GM23248 (cell line): Measurements from ENCODE around the gene ABTB1. TPM values are rescaled to one million over a fixed set of nuclear protein-coding genes. Genes with fewer than 3 reads are reported as not detected.

Source experiments
- DNase-seq: peaks from one replicate; pipeline ENCODE4 v3.0.0-alpha.2; 2015
- H2AFZ ChIP-seq: fragments of 200-600 bp; sonication (generic); 2 replicates; pipeline ENCODE4 v1.6.1; 2016; ENCODE audit warnings: antibody characterized with exemption
- H3F3A ChIP-seq: fragments of 200-600 bp; sonication (generic); 2 replicates; pipeline ENCODE4 v1.6.1; 2016; ENCODE audit warnings: mild to moderate bottlenecking, antibody characterized with exemption, mixed run types; ENCODE audit not compliant: insufficient read depth
- H3K27ac ChIP-seq: fragments of 200-600 bp; sonication (generic); 2 replicates; pipeline ENCODE4 v1.5.1; 2016; ENCODE audit warnings: mild to moderate bottlenecking
- H3K27me3 ChIP-seq: fragments of 200-600 bp; sonication (generic); replicated peaks from 2 replicates; pipeline ENCODE4 v1.6.1; 2016; ENCODE audit warnings: mild to moderate bottlenecking; ENCODE audit not compliant: insufficient read depth
- H3K36me3 ChIP-seq: fragments of 200-600 bp; sonication (generic); 2 replicates; pipeline ENCODE4 v1.6.1; 2016; ENCODE audit warnings: low read depth, mild to moderate bottlenecking
- H3K4me1 ChIP-seq: fragments of 200-600 bp; sonication (generic); 2 replicates; pipeline ENCODE4 v1.6.1; 2016; ENCODE audit warnings: mild to moderate bottlenecking; ENCODE audit not compliant: insufficient read depth
- H3K4me2 ChIP-seq: fragments of 200-600 bp; sonication (generic); one replicate; pipeline ENCODE4 v1.6.1; 2016; ENCODE audit warnings: mild to moderate bottlenecking; ENCODE audit not compliant: unreplicated experiment
- H3K4me3 ChIP-seq: fragments of 200-600 bp; sonication (generic); 2 replicates; pipeline ENCODE4 v1.5.1; 2016; ENCODE audit warnings: mild to moderate bottlenecking
- H3K79me2 ChIP-seq: fragments of 200-600 bp; sonication (generic); 2 replicates; pipeline ENCODE4 v1.6.1; 2016; ENCODE audit warnings: mild to moderate bottlenecking; ENCODE audit not compliant: insufficient read depth
- H3K9ac ChIP-seq: fragments of 200-600 bp; sonication (generic); 2 replicates; pipeline ENCODE4 v1.6.1; 2016; ENCODE audit warnings: mild to moderate bottlenecking
- H3K9me2 ChIP-seq: fragments of 200-600 bp; sonication (generic); 2 replicates; pipeline ENCODE4 v1.6.1; 2016; ENCODE audit warnings: mixed run types, mild to moderate bottlenecking, moderate library complexity; ENCODE audit not compliant: insufficient read depth
- H3K9me3 ChIP-seq: fragments of 200-600 bp; sonication (generic); one replicate; pipeline ENCODE4 v1.6.1; 2017; ENCODE audit warnings: low read depth
- H4K20me1 ChIP-seq: fragments of 200-600 bp; sonication (generic); 2 replicates; pipeline ENCODE4 v1.6.0; 2016; ENCODE audit not compliant: insufficient read depth
- EZH2 ChIP-seq: fragments of 200-600 bp; sonication (generic); IDR thresholded peaks from 2 replicates; pipeline ENCODE4 v1.6.1; 2018; ENCODE audit warnings: antibody characterized with exemption, mild to moderate bottlenecking; ENCODE audit not compliant: insufficient read depth, poor library complexity, severe bottlenecking
- EZH2phosphoT487 ChIP-seq: fragments of 200-600 bp; sonication (generic); IDR thresholded peaks from 2 replicates; pipeline ENCODE4 v1.6.1; 2018; ENCODE audit warnings: antibody characterized with exemption, moderate library complexity, mild to moderate bottlenecking, low read depth; ENCODE audit not compliant: insufficient read depth
- WGBS, 2 experiments: methylation state at CpG; one replicate each; pipeline ENCODE4 v1.1.6; 2015 to 2017; ENCODE audit warnings: low lambda C conversion rate in 2 of 2, low coverage in 1 of 2; ENCODE audit errors: missing lambda C conversion rate in 2 of 2; 5-methylcytosine and 5-hydroxymethylcytosine counted together
- in situ Hi-C: fragments of 300-500 bp; cut with MboI; formaldehyde crosslinking; loops from 2 replicates; pipeline ENCODE4 v1.15.0; 2020
- polyA plus RNA-seq: library from polyadenylated mRNA; unstranded; fragments of >200 nt; fragmentation: Nextera tagmentation; extraction: Ambion mirVana; gene quantifications from 2 replicates; pipeline ENCODE4 v1.2.1, GENCODE V29; 2016
- total RNA-seq: library from RNA; depleted of rRNA; stranded (reverse); fragments of >200 nt; shearing (Covaris generic); gene quantifications from 2 replicates; pipeline ENCODE4 v1.2.3, GENCODE V29; 2014

ABTB1 gene
- total and polyA plus RNA-seq, 2 experiments from 2014 or later = 7.8 to 20.9 TPM

DNA sequence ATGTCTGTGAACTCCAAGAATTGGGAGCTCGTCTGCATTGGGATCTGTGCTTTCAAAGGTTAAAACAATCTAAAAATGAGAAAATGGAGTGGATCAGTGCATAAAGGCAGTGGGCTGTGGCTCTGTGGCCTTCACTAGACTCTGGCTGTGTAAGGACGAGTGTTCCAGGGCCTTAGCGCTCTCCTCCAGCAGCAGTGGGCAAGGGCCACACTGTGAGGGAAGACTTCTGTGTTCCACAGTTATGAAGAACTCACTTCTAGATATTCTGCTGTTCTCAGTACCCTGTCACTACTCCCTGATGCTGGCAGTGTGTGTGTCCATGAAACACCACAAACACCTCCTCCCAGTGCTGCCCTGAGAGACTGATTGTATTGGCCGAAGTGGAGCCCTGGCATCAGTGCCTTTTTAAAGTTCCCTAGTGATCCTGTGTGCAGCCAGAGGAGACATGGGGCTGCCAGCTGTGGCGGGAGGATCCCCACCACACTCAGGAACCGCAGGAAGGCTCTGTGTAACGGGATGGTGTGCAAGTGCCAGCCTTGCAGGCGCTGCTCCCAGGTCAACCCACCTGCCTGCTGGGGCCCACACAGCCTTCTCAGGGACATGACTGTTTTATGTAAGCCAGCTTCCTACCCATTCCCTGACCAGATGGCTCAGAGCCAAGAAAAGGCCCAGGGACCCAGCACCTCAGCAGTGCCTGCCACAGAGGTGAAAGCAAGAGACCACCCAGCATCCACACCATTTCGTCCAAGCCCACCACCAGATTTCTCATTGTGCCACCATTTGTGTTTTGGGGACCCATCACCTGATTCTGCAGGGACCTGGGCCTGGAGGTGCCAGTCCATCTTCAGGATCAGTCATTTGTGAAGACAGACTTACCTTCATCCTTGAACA is 40.4 kb downstream of the ABTB1 start:
- no peak for TF ChIP-seq EZH2phosphoT487
- Histone ChIP-seq H3K36me3 (no peaks in the 10 kb centered on the region; the same call in 1 of the 2 replicates), H3K4me1 (no peaks in the 10 kb centered on the region), H3K9me3 (no peaks in the 10 kb centered on the region), H3K9ac (no peak overlapping the region), H3K4me3 (no peak overlapping the region), H3F3A (no peaks in the 10 kb centered on the region), H3K4me2 (no peak overlapping the region), H3K27me3 (no peaks in the 10 kb centered on the region), H3K9me2 (no peaks in the 10 kb centered on the region), H3K79me2 (no peaks in the 10 kb centered on the region), H2AFZ (no peak overlapping the region), H3K27ac (no peak overlapping the region), H4K20me1 (no peaks in the 10 kb centered on the region)
- no peak for DNase-seq
- 81% methylated on average over 9 of the region's 9 CpGs for WGBS, 2 experiments
- in situ Hi-C loops = no loop called here

GRCh38 chr3:127714125-127714571 is 41.4 kb downstream of the ABTB1 start:
- WGBS, 2 experiments = 80 to 83% methylated on average over 10 of the region's 10 CpGs
- in situ Hi-C loops = no loop called here
- DNase-seq = no peak

DNA sequence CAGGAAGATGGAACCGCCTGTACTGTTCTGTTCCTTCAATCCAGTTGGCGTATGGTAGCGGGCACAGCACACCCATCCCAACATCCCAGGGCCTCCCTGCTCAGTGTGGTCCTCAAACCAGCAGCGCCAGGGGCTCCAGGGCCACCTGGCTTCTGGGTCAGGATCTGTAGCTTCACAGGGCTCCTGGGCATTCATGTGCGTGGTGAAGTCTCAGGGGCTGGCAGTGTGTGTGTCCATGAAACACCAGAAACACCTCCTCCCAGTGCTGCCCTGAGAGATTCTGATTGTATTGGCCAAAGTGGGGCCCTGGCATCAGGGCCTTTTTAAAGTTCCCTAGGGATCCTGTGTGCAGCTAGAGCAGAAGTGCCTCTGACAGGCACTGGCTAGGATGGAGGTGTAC is 42.1 kb downstream of the ABTB1 start:
- 92 to 100% methylated on average over 5 of the region's 5 CpGs for WGBS, 2 experiments

More at GRCh38 chr3:127714125-127714571, 41.4 kb downstream of the ABTB1 start:
- Histone ChIP-seq H3K4me1 (no peaks in the 10 kb centered on the region), H3K27me3 (no peaks in the 10 kb centered on the region), H3K9ac (no peak overlapping the region), H3K4me3 (no peak overlapping the region), H3K4me2 (no peak overlapping the region), H3K9me3 (no peaks in the 10 kb centered on the region), H2AFZ (no peak overlapping the region), H3K27ac (no peak overlapping the region), H3K79me2 (no peaks in the 10 kb centered on the region), H4K20me1 (no peaks in the 10 kb centered on the region), H3F3A (no peaks in the 10 kb centered on the region), H3K36me3 (no peaks in the 10 kb centered on the region; the same call in 1 of the 2 replicates), H3K9me2 (no peaks in the 10 kb centered on the region)
- TF ChIP-seq EZH2phosphoT487 (no peak), EZH2 (no peak)

GRCh38 chr3:127715532-127715931 is 42.8 kb downstream of the ABTB1 start:
- Histone ChIP-seq H3K27me3 (no peaks in the 10 kb centered on the region), H3K4me1 (no peaks in the 10 kb centered on the region), H3K9ac (no peak overlapping the region), H3K27ac (no peak overlapping the region), H3K4me3 (no peak overlapping the region), H3K9me2 (no peaks in the 10 kb centered on the region), H3K4me2 (no peak overlapping the region), H3K36me3 (peaks cover 6% of the 10 kb centered on the region; the same call in 1 of the 2 replicates), H3K9me3 (no peaks in the 10 kb centered on the region), H3K79me2 (no peaks in the 10 kb centered on the region), H4K20me1 (no peaks in the 10 kb centered on the region), H3F3A (no peaks in the 10 kb centered on the region), H2AFZ (no peak overlapping the region)
- in situ Hi-C loops = no loop called here
- DNase-seq = no peak
- TF ChIP-seq EZH2 (no peak), EZH2phosphoT487 (no peak)
- 64 to 65% methylated on average over 8 of the region's 8 CpGs for WGBS, 2 experiments

More for the DNA sequence above, 42.1 kb downstream of the ABTB1 start:
- Histone ChIP-seq H3K36me3 (no peaks in the 10 kb centered on the region; the same call in 1 of the 2 replicates), H3K4me3 (no peak overlapping the region), H3K79me2 (no peaks in the 10 kb centered on the region), H3K9ac (no peak overlapping the region), H3K27ac (no peak overlapping the region), H3K4me2 (no peak overlapping the region), H3F3A (no peaks in the 10 kb centered on the region), H4K20me1 (no peaks in the 10 kb centered on the region), H3K9me2 (no peaks in the 10 kb centered on the region), H3K9me3 (no peaks in the 10 kb centered on the region), H3K4me1 (no peaks in the 10 kb centered on the region), H3K27me3 (no peaks in the 10 kb centered on the region), H2AFZ (no peak overlapping the region)
- DNase-seq = no peak
- in situ Hi-C loops = no loop called here
- TF ChIP-seq EZH2 (no peak), EZH2phosphoT487 (no peak)
